Inflammatory macrophage (primary cell): ENCODE data around the gene TATDN3.
A peak's percentile ranks its signal among the peaks of the same experiment; 100 is the strongest.
"Not testable (repeated sequence)": the region's sequence is repeated elsewhere in the genome, so short reads cannot be mapped to it uniquely, and the experiment has no call there.

Experiments used
- DNase-seq, 2 donors: peaks; one replicate each; pipeline ENCODE4 v3.0.0-alpha.2; 2020 to 2022
- total RNA-seq, 18 experiments: gene quantifications; one replicate each; lab custom pipeline; 2026; ENCODE audit warnings: mixed read lengths in 6 of 18, inconsistent platforms in 2 of 18; lab: John Stamatoyannopoulos, UW

The TATDN3 gene, protein sequence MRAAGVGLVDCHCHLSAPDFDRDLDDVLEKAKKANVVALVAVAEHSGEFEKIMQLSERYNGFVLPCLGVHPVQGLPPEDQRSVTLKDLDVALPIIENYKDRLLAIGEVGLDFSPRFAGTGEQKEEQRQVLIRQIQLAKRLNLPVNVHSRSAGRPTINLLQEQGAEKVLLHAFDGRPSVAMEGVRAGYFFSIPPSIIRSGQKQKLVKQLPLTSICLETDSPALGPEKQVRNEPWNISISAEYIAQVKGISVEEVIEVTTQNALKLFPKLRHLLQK
- 4.3 to 24.0 (median 16.9) reads per million in 18 experiments for total RNA-seq

DNA sequence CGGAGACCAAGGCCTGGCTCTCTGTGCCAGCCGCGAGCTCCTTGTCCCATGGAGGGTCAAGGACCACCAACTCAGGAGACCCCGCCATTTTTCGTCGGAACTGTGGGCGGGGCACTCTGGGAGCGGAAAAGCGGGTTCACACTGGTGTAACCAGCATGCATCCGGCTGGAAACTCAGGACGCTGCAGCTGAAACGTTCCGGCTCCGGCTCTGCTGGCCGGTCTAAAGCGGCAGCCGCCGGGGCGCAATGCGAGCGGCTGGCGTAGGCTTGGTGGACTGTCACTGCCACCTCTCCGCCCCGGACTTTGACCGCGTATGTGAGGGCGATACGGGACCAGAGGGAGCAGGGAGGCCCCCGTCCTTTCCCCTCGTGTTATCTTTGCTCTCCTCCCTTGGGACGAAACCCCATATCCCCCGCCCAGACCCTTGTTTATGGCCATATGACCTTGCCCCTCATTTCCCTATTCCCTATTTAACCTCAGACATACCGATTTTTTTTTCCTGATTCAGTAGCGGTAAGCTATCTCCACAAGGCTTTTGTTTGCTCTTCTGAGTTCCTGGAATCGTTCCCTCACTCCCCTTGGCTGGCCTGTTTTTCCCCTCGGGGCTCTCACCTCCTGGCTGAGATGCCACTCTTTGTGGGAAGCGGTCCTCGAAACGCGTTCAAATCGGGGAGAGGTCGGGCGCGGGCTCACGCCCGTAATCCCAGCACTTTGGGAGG, at the start of gene TATDN3, which contains the start of gene NSL1:
Gene TATDN3 (plus strand): TSS at position 219 of the 720 bp plus-strand sequence. CDS start 28 bp downstream, at position 247.
Gene NSL1 (minus strand): TSS at position 102 of the 720 bp plus-strand sequence. CDS start 14 bp downstream, at position 88.
- peak; percentile 96 to 99 for DNase-seq

DNA sequence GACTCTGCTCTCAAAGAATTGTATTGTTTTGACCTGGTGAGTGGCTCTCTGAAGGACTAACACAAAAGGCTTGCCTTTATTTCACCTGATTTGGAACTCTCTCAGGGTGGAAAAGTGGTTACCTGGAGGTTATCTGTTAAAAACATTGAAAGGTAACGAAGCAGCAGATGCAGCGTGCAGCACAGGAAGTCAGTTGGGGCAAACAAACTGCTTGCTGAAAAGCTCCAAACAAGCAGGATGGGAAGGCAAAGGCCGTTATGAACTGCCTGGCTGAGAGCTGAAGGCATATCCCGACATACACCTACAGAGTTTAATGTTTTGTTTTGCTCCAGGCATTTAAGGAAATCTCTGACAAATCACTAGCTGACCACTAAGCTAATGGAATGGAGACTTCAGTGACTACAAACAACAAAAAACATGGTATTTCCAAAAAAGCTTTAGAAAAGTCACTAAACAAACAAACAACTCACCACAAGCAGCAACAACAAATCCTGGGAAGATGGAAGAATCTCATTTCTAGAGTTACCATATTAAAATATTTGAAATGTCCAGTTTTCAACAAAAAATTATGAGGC, 47.7 kb upstream of the TATDN3 start:
- no peak for DNase-seq

DNA sequence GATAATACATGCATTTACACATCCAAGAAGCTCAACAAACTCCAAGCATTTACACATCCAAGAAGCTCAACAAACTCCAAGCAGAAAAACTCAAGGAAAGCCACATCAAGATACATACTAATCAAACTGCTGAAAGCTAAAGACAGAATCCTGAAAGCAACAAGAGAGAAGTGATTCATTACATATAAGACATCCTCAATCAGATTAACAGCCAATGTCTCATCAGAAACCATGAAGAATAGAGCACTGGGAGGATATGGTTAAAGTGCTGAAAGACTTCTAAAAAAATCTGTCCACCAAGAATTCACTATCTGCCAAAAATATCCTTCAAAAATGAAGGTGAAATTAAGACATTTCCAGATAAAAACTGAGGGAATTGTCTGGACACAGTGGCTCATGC, 46.4 kb upstream of the TATDN3 start:
- DNase-seq: no peak

DNA sequence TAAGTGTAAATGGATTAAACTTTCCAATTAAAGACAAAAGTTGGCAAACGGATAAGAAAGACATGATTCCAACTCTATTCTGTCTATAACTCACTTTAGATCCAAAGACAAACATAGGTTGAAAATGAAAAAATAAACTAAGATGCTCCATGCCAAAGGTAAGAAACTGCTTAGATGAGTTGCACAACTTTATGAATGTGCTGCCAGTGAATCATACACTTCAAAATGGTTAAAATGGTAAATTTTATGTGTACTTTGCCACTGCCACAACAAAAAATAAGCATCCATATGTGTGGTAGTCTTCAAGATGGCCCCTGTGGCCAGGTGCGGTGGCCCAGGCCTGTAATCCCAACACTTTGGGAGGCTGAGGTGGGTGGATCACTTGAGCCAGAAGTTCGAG, 45.1 kb upstream of the TATDN3 start:
- DNase-seq: no peak

DNA sequence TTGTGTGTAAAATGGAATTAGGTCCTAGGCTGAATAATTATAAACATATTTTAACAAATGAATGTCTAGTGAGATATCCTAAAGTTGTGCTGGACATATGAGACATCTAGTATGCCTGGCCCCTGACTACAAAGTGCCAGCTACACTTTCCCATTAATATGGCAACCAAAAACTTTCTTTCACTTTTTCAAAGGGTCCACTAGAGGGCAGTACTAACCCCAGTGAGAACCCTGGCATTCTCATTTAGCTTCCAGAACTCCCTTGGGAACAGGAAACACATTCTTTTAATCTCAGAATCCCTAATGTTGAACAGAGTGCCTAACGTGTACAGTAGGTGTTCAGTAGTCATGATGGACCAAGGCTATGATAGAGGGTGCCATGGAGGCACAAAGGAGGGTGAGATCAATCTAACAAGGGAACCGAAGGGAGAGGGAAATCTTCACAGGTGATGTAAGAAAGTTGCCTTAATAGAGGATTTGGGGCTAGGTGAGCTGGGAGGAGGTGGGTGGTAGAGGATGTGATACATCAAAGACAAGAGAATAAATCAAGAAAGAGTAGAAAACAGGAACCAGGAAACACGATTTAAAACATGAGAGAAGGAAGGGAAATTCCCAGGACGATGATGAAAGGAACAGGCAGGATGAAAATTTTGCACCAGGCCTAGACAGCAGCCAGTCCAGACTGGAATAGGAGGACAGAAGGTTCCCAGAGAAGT, 41.7 kb upstream of the TATDN3 start:
- DNase-seq: peak; percentile 30 to 33

DNA sequence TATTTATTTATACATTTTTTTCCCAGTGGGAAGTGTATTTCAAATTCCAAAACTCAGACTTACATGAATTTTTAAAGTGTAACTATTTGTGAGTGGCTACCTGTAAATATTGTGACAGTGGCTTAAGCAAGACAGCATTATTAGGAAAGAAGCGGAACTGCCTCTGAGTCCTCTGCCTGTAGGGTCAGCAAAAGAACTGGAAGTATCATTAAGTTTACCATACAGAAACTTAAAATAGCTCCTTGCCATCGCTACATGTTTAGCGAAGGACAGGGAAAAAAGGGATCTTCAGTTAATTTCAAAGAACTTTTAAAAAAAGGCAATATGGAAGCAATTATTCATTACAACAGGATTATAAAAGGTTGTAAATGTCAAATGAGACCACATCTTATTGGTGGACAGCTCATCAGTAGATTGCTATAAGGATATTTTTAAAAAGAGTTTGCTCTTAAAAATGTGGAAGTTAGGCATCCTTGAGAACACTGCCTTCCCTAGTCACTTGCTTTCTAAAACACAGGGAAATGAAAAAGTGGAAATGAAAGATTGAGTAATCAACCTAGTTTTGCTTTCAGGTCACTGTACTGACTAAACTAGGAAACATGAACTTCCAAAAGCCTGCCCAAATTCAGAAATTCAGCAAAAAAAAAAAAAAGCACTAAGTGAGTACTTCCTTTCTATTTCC, 39.3 kb upstream of the TATDN3 start:
- DNase-seq: peak; percentile 80 to 92

DNA sequence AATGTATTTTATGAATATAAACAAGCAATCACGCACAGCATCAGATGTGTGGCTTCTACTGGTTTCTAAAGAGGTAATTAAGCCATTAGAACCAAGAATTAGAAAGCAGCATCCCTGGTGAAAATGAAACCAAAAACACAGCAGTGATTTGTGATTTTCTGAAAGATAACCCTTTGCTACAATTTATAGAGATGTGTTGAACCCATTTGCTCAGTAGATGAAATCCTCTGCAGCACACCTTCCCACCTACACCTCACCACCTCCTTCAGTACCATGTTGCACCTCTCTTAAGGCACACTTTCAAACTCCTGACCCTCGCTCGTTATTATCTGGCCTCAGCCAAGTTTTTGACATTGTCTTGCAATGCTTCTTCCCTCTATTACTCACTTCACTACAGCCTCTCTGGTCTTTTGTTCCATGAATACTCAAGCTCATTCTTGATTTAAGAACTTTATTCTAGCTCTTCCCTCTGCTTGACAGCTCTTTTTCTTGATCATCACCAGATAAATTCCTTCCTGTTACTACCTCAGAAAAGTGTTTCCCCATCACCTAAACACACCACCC, 38.7 kb upstream of the TATDN3 start:
- DNase-seq: peak in 1 of 2 donors; percentile 14

DNA sequence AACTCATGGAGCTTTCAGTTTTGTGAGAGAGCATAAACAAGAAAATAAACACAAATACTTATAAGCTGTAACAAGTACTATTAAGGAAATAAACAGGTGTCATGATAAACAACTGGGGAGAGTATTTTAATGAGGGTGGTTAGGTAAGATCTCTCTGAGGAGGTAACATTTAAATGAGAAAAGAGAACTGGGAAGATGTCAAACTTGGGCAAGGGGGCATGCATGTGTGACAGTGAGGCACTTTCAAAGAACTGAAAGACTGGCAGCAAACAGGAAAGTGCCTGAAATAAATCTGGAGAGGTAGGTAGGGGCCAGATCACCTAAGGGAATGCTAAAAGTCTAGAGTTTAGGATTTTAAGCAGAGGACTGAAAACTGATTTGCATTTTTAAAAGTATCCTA, 37.9 kb upstream of the TATDN3 start:
- DNase-seq: no peak

DNA sequence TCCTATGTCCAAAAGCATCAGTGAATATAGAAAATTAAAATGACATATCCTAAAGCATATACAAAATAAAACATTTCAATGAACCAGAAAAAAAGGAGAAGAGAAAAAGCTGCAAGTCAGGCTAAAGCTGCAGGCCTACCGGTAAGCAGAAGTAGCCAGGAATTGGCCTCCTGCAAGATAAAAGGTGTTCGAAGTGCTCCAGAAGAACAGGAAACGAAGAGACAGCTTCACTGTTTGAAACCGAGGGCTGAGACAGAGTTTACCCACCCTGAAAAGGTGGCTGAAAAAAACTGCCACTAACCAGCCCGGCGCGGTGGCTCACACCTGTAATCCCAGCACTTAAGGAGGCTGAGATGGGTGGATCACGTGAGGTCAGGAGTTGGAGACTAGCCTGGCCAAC, 37.5 kb upstream of the TATDN3 start:
- peak; percentile 12 to 13 for DNase-seq

DNA sequence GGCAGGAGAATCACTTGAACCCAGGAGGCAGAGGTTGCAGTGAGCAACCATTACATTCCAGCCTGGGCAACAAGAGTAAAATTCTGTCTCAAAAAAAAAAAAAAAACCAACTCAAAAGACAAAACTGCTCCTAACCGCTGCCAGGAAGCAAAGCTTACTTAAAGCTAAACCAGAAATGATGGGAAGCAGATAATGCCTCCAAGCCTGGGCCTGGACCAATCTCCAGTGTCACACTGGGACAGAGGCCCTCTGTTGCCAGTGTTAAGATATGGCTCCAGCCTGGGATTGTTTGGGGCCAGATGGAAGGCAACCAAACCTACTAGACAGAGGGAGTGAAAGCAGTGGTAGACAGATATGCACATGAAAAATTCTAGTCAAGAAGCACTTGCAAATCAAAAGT, 37.0 kb upstream of the TATDN3 start:
- DNase-seq: no peak

DNA sequence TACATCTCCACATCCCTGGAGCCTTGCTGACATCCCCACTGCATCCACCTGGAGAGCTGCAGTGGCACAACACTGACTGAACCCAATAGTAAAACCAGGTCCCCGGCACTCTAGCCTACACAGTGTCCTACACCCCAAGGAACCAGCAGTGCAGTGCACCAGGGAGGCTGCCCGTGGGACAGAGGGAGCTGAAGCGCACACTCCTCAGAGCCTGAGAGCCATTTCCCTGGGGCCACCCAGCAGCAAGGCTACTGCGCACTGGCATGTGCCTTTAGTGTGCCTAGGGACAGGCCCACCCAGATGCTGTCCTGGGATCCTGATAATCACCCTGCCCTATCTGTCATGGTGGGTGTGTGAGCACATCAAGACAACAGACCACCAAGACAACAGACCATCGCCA, 32.0 kb upstream of the TATDN3 start:
- DNase-seq: no peak

DNA sequence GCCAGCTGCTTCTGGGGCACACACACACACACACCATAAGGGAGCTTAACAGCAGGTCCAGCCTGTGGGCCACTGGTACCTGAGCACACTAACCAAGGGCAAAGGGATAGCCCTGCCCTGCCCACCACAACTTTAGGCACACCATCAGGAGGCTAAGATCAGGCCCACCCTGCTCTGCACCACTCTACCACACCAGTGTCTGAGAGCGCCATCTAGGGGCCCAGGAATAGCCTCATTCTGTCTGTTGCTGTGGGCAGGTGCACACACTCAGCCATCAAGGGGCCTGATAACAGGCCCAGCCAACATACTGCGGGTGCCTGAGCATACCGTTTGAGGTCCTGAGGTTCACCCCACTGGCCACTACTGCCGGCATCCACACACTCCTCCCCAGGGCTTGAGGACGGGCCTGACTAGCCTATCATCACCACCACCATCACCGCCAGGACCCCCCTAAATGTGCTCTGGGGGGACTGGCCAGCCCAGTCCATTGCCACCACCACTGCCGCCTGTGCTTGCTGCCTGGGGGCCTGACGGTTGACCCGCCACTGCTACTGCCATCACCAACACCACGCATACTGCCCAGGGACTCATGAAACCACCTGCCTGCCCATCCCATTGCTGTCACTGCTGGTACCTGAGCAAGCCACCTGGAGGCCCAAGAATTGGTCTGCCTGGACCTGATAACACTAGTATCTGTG, 31.4 kb upstream of the TATDN3 start:
- DNase-seq: peak in 1 of 2 donors; percentile 39

DNA sequence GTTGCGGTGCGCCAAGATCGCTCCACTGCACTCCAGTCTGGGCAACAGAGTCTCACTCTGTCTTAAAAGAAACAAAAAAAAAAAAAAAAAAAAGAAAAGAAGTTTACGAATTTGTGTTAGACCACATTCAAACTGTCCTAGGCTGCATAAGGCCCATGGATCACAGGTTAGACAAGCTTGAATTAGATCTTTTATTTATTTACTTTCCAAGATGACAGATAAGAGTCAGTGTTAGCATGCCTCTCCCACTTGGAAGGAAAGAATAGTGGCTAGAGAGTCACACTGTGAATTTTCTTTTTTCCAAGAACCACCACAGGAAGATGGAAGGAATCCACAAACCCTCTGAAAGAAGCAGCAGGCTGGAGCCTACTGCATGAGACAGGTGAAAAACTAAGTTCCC, 29.5 kb upstream of the TATDN3 start:
- DNase-seq: no peak

DNA sequence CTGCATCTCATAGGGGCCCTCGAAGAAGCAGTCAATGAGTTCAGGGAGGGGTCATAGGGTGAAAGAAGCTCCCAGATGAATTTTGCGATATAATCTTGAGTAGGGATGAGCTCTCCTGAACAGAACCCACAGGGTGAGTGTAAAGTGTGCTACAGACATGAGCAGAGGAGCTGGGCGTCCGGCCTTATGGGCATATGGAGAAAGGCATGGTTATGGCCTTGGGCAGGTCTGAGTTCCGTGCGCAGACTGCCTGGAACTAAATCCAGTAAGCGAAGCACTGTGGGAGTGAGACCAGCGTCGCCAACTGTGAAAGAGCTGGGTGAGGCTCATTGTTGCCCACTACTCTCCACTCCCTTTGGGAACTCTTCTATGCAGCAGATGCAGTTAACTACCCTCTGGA, 28.9 kb upstream of the TATDN3 start:
- no peak for DNase-seq

DNA sequence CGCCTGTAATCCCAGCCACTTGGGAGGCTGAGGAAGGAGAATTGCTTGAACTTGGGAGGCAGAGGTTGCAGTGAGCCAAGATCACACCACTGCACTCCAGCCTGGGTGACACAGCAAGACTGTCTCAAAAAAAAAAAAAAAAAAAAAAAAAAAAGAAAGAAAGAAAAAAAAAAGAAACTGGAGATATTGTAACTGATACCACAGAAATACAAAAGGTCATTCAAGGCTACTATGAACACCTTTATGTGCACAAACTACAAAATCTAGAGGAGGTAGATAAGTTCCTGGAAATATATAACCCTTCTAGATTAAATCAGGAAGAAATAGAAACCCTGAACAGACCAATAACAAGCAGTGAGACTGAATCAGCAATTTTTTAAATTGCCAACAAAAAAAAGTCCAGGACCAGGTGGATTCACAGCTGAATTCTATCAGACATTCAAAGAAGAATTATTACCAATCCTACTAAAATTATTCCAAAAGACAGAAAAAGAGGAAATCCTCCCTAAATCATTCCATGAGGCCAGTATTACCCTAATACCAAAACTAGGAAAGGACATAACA, 26.9 kb upstream of the TATDN3 start:
- not testable (repeated sequence) for DNase-seq

DNA sequence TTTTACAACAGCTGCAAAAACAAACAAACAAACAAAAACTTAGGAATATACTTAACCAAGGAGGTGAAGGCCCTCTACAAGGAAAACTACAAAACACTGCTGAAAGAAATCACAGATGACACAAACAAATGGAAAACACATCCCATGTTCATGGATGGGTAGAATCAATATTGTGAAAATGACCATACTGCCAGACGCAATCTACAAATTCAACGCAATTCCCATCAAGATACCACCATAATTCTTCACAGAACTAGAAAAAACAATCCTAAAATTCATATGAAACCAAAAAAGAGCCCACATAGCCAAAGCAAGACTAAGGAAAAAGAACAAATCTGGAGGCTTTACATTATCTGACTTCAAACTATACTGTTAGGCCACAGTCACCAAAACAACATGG, 24.9 kb upstream of the TATDN3 start:
- DNase-seq: not testable (repeated sequence)

DNA sequence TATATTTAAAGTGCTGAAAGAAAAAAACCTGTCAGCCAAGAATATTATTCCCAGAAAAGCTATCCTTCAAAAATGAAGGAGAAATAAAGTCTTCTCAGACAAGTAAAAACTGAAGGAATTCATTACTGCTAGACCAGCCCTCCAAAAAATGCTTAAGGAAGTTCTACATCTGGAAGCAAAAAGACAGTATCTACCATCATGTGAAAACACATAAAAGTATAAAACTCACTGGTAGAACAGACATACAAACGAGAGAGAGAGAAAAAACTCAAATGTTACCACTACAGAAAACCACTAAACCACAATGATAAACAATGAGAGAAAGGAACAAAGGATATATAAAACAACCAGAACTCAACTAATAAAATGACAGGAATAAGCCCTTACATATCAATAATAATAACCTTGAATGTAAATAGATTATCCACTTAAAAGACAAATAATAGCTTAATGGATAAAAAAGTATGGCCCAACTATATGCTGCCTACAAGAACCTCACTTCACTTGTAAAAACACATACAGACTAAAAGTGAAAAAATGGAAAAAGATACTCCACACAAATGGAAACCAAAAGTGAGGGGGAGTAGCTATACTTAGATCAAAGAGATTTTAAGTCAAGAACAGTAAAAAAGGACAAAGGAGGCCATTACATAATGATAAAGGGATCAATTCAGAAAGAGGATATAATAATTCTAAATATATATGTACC, 22.1 kb upstream of the TATDN3 start:
- no peak for DNase-seq

DNA sequence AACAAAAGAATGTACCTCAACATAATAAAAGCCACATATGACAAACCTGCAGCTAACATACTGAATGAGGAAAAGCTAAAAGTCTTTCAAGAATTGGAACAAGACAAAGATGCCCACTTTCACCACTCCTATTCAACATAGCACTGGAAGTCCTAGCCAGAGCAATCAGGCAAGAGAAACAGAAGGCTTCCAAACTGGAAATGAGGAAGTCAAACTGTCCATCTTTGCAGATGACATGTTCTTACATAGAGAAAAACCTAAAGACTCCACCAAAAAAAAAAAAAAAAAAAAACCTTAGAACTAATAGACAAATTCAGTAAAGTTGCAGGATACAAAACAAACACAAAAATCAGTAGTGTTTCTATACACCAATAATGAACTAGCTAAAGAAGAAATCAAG, 20.4 kb upstream of the TATDN3 start:
- DNase-seq: peak; percentile 15 to 31

DNA sequence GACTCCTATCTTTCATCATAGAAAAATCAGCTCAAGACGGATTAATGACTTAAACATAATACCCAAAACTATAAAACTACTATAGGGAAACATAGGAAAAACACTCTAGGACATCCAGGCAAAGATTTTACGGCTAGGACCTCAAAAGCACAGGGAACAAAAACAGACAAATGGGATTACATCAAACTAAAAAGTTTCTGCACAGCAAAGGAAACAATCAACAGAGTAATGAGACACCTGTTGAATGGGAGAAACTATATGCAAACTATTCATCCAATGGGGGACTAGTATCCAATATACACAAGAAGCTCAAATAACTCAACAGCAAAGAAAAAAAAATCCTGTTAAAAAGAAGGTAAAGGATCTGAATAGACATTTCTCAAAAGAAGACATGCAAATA, 18.7 kb upstream of the TATDN3 start:
- DNase-seq: no peak

DNA sequence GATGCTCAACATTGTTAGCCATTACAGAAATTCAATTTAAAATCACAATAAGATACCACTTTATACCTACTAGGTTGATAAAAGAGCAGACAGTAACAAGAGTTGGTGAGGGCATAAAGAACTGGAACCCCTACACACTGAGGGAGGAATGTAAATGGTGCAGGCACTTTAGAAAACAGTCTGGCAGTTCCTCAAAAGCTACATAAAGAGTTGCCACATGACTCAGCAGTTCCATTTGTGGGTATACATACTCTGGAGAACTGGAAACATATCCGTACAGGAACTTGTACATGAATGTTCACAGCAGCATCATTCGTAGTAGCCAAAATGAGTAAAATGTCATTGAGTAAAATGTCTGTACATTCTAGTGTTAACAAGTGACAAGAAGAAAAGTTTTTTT, 17.1 kb upstream of the TATDN3 start:
- DNase-seq: peak; percentile 78
